ENCODE results near the gene PCCA.

- TF ChIP-seq CTCF (conservative IDR thresholded peaks at IDR 0.05), result no peak
- no peak for TF ChIP-seq ZFX (IDR thresholded peaks at IDR 0.05)
Measured at GRCh38 chr13:100364591-100364990, 275.7 kb downstream of the PCCA start.
